AG04450 (cell line): ENCODE results near the gene BTNL2. TPM values are rescaled to one million over a fixed set of nuclear protein-coding genes. Genes with fewer than 3 reads are reported as not detected.

Experiments
- CTCF ChIA-PET: fragments of 300-600, 350-600 bp; formaldehyde crosslinking; extraction: SDS; loops from one replicate; lab custom pipeline; 2022; ENCODE audit warnings: antibody characterized with exemption, inconsistent platforms; lab: Charles Lee
- POLR2A ChIA-PET: fragments of 350-600 bp; formaldehyde crosslinking; extraction: SDS; loops from one replicate; lab custom pipeline; 2021; ENCODE audit warnings: antibody characterized with exemption, inconsistent platforms; lab: Yijun Ruan, JAX
- DNase-seq: peaks from one replicate; pipeline ENCODE4 v3.0.0-alpha.2; 2011; ENCODE audit warnings: low read depth, low spot score
- H3K27ac ChIP-seq: one replicate; pipeline ENCODE4 v1.5.1; 2012; ENCODE audit warnings: low read depth, low read length, control low read depth
- H3K27me3 ChIP-seq: one replicate; pipeline ENCODE4 v1.6.0; 2012; ENCODE audit warnings: low read length; ENCODE audit not compliant: control insufficient read depth, insufficient read depth
- H3K4me3 ChIP-seq: 2 replicates; pipeline ENCODE4 v1.5.1; 2011; ENCODE audit warnings: mild to moderate bottlenecking, low read depth, low read length, control low read depth
- H3K9me3 ChIP-seq: 2 replicates; pipeline ENCODE4 v1.5.1; 2012; ENCODE audit warnings: low read length; ENCODE audit not compliant: control insufficient read depth, insufficient read depth
- CTCF ChIP-seq: IDR thresholded peaks from 2 replicates; pipeline ENCODE4 v1.5.1; 2011; ENCODE audit warnings: low read depth, low read length, control low read depth, inconsistent platforms
- polyA plus RNA-seq: library from polyadenylated mRNA; depleted of rRNA; stranded (reverse); fragments of >200 nt; gene quantifications from 2 replicates; pipeline ENCODE4 v1.2.3, GENCODE V29; 2011

The BTNL2 gene
- polyA plus RNA-seq, 1 experiment = not detected

GRCh38 chr6:32416036-32416435, 9.1 kb upstream of the BTNL2 start:
- DNase-seq = no peak
- Histone ChIP-seq H3K4me3 (no peak overlapping the region), H3K27me3 (peaks cover 6% of the 10 kb centered on the region), H3K27ac (no peak overlapping the region), H3K9me3 (no peaks in the 10 kb centered on the region)
- no peak for TF ChIP-seq CTCF
- CTCF ChIA-PET = interaction anchor here (1.3 to 6.7 kb wide), 5 partner anchors 13 to 452 kb away, joined by 3 to 96 read pairs (median 53); no protein-coding TSS in a partner anchor
- POLR2A ChIA-PET = no interaction called here

DNA sequence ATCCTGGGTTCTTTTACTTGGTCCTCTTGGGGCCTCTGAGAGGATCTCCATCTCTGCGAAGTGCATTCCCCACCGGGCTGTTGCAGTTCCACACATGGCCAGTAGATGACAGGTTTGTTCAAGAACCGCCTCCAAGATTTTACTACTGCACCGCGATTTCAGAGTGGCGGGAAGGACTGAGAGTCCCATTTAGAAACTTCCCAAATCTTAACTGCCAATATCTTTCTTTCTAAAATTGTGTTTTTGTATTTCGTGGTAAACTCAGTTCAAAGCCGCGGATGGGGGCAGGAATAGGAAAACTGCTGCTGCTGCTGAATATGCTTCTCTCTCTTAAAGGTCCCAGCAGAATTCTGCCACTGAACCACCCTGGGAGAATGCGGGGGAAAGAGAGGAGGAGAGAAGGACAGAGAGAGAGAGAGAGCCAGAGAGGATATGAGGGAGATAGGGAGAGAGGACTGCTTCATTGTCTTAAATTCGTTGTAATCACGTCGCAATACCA, 8.6 kb upstream of the BTNL2 start:
- no peaks in the 10 kb centered on the region for H3K9me3 ChIP-seq
- no peak overlapping the region for H3K27ac ChIP-seq
- H3K4me3 ChIP-seq = no peak overlapping the region
- peak; percentile 99 for TF ChIP-seq CTCF
- ChIA-PET POLR2A (no interaction called here), CTCF (interaction anchor here (0.9 to 6.7 kb wide), 7 partner anchors 9 to 453 kb away, joined by 3 to 96 read pairs (median 31); no protein-coding TSS in a partner anchor)
- DNase-seq = peak; percentile 26
- H3K27me3 ChIP-seq = peaks cover 6% of the 10 kb centered on the region

GRCh38 chr6:32413427-32414047, 6.6 kb upstream of the BTNL2 start:
- ChIA-PET CTCF (interaction anchor here (0.6 to 6.7 kb wide), 37 partner anchors 8 to 736 kb away, joined by 3 to 96 read pairs (median 4); partner anchors contain the start of gene TAP2), POLR2A (no interaction called here)
- H3K27me3 ChIP-seq = peaks cover 6% of the 10 kb centered on the region

DNA sequence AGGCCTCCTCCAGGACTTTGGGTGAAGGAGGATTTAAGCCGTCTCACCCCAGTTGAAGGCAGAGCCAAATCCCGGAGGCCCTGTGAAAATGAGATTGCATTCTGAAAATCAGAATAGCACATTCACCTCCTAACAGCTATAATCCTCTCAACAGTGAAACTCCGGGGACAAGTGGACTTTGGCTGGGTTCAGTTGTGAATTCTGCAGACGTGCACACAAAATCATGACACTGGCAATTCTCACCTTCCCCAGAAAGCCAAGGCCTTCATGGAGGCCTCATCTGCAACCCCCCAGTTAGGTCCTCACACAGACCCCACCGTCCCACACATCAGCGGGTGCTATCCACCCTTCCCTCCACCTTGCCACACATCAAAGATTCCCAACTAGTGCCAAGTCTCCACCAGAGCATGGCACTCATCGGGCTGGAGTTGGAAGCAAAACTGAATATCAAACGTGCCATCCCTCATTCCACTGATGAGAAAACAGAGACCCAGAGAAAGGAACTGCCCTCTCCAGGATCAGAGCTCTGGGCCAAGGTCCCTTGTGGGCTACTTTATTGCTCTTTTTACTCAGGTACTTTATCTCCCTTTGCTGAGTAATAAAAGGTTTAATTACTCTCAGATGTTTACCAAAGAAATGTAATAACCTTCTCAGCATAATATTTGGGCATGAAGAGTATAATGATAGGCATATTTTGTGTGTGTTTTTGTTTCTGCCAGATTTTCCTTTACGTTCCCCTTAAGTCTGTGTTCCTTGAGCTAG, 4.8 kb upstream of the BTNL2 start:
- TF ChIP-seq CTCF = no peak
- POLR2A ChIA-PET = no interaction called here
- CTCF ChIA-PET = interaction anchor here (0.6 to 6.7 kb wide), 7 partner anchors 10 to 456 kb away, joined by 3 to 96 read pairs (median 16); no protein-coding TSS in a partner anchor

More at GRCh38 chr6:32413427-32414047, 6.6 kb upstream of the BTNL2 start:
- Histone ChIP-seq H3K4me3 (no peak overlapping the region), H3K27ac (no peak overlapping the region), H3K9me3 (no peaks in the 10 kb centered on the region)
- peak; percentile 57 for DNase-seq
- TF ChIP-seq CTCF = peak; percentile 95

More for the DNA sequence above, 4.8 kb upstream of the BTNL2 start:
- no peak for DNase-seq
- H3K4me3 ChIP-seq = no peak overlapping the region
- H3K27ac ChIP-seq = no peak overlapping the region
- peaks cover 11% of the 10 kb centered on the region for H3K27me3 ChIP-seq
- H3K9me3 ChIP-seq = no peaks in the 10 kb centered on the region
